ENCODE results near the gene C3orf38. TPM values are rescaled to one million over a fixed set of nuclear protein-coding genes. Genes with fewer than 3 reads are reported as not detected.

C3orf38 gene
- polyA plus RNA-seq, 3 donors: 3.3 to 7.8 (median 6.6) TPM

Other genes with a start within 250 kb of the C3orf38 start
- gene CGGBP1, start 91.0 kb upstream of the C3orf38 start, polyA plus RNA-seq: 10 to 100 TPM; 16.6 to 48.2 (median 31.5) TPM
- 1 to 10 TPM; 2.3 to 4.4 (median 4.1) TPM for gene ZNF654, start 90.7 kb upstream of the C3orf38 start, polyA plus RNA-seq